Liver (tissue), 9 donors: ENCODE data around the gene CAGE1. TPM values are rescaled to one million over a fixed set of nuclear protein-coding genes. Genes with fewer than 3 reads are reported as not detected.

Experiments used
- DNase-seq: peaks from one replicate; pipeline ENCODE4 v3.0.0-alpha.2; 2017; ENCODE audit warnings: low spot score
- H3K27ac ChIP-seq, 2 donors: one replicate each; pipeline ENCODE4 v1.7.0; 2013; ENCODE audit warnings: inconsistent platforms in 2 of 2, low read length in 2 of 2, control low read depth in 1 of 2, low read depth in 1 of 2, mild to moderate bottlenecking in 1 of 2
- H3K27me3 ChIP-seq, 4 donors: one replicate each; pipeline versions ENCODE4 v1.6.1 to v1.7.0; 2013; ENCODE audit warnings: low read length in 3 of 4, inconsistent platforms in 1 of 4, mild to moderate bottlenecking in 1 of 4, moderate library complexity in 1 of 4; ENCODE audit not compliant: control insufficient read depth in 4 of 4, insufficient read depth in 4 of 4
- H3K36me3 ChIP-seq, 4 donors: one replicate each; pipeline versions ENCODE4 v1.6.1 to v1.7.0; 2013; ENCODE audit warnings: low read length in 3 of 4, mild to moderate bottlenecking in 3 of 4, low read depth in 1 of 4, moderate library complexity in 1 of 4; ENCODE audit not compliant: control insufficient read depth in 4 of 4, insufficient read depth in 3 of 4
- H3K4me1 ChIP-seq, 4 donors: one replicate each; pipeline versions ENCODE4 v1.6.1 to v1.7.0; 2013; ENCODE audit warnings: low read length in 3 of 4, mild to moderate bottlenecking in 3 of 4, moderate library complexity in 1 of 4; ENCODE audit not compliant: control insufficient read depth in 4 of 4, insufficient read depth in 4 of 4
- H3K4me3 ChIP-seq, 3 donors: one replicate each; pipeline versions ENCODE4 v1.6.1 to v1.7.0; 2013; ENCODE audit warnings: low read length in 3 of 3, control low read depth in 1 of 3, low read depth in 1 of 3, mild to moderate bottlenecking in 1 of 3
- H3K9ac ChIP-seq, 2 donors: one replicate each; pipeline ENCODE4 v1.7.0; 2013; ENCODE audit warnings: low read length in 2 of 2, mild to moderate bottlenecking in 2 of 2, moderate library complexity in 2 of 2, control low read depth in 1 of 2, low read depth in 1 of 2
- H3K9me3 ChIP-seq, 4 donors: one replicate each; pipeline versions ENCODE4 v1.6.1 to v1.7.0; 2013; ENCODE audit warnings: low read length in 3 of 4; ENCODE audit not compliant: control insufficient read depth in 4 of 4
- EGR1 ChIP-seq, 2 donors: IDR thresholded peaks; 2 replicates each; pipeline ENCODE4 v1.6.1; 2016 to 2018; ENCODE audit warnings: antibody characterized with exemption in 2 of 2, low read depth in 2 of 2
- FOXA1 ChIP-seq: IDR thresholded peaks from 2 replicates; pipeline ENCODE4 v1.6.1; 2016; ENCODE audit warnings: antibody characterized with exemption
- FOXA2 ChIP-seq: IDR thresholded peaks from 2 replicates; pipeline ENCODE4 v1.6.1; 2016; ENCODE audit warnings: antibody characterized with exemption
- GABPA ChIP-seq, 2 donors: IDR thresholded peaks in 1 of 2; conservative IDR thresholded peaks in 1 of 2; 2 replicates each; pipeline ENCODE4 v1.6.1; 2016; ENCODE audit warnings: antibody characterized with exemption in 2 of 2, mild to moderate bottlenecking in 1 of 2, moderate library complexity in 1 of 2
- HNF4A ChIP-seq, 2 donors: conservative IDR thresholded peaks; 2 replicates each; pipeline ENCODE4 v1.6.1; 2016; ENCODE audit warnings: antibody characterized with exemption in 2 of 2, mild to moderate bottlenecking in 2 of 2
- HNF4G ChIP-seq: IDR thresholded peaks from 2 replicates; pipeline ENCODE4 v1.6.1; 2016; ENCODE audit warnings: antibody characterized with exemption
- JUND ChIP-seq, 2 donors: IDR thresholded peaks; 2 replicates each; pipeline ENCODE4 v1.6.1; 2016; ENCODE audit warnings: antibody characterized with exemption in 2 of 2
- NR2F2 ChIP-seq: IDR thresholded peaks from 2 replicates; pipeline ENCODE4 v1.6.1; 2016; ENCODE audit warnings: antibody characterized with exemption
- RAD21 ChIP-seq, 2 donors: IDR thresholded peaks; 2 replicates each; pipeline ENCODE4 v1.6.1; 2016; ENCODE audit warnings: antibody characterized with exemption in 2 of 2, mild to moderate bottlenecking in 2 of 2
- RXRA ChIP-seq, 2 donors: IDR thresholded peaks; 2 replicates each; pipeline ENCODE4 v1.6.1; 2017 to 2018; ENCODE audit warnings: antibody characterized with exemption in 2 of 2, mild to moderate bottlenecking in 1 of 2
- SP1 ChIP-seq: IDR thresholded peaks from 2 replicates; pipeline ENCODE4 v1.6.1; 2018; ENCODE audit warnings: antibody characterized with exemption, mild to moderate bottlenecking
- YY1 ChIP-seq: IDR thresholded peaks from 2 replicates; pipeline ENCODE4 v1.6.1; 2016; ENCODE audit warnings: antibody characterized with exemption, mild to moderate bottlenecking
- WGBS: extraction: QIAGEN DNeasy Blood & Tissue Kit; methylation state at CpG from one replicate; pipeline ENCODE4 v1.1.7; 2013; 5-methylcytosine and 5-hydroxymethylcytosine counted together
- polyA plus RNA-seq, 2 donors: library from polyadenylated mRNA; stranded (reverse) in 1 of 2; unstranded in 1 of 2; fragments of 200-250 nt in 1 of 2; fragments of >200 nt in 1 of 2; fragmentation: Nextera tagmentation in 1 of 2; extraction: Ambion mirVana in 1 of 2; gene quantifications; one replicate each; pipeline versions ENCODE4 v1.2.1 to v1.2.3, GENCODE V29; 2013 to 2015
- total RNA-seq, 2 donors: library from RNA; depleted of rRNA; stranded (reverse); fragments of >200 nt; gene quantifications; one replicate each; pipeline ENCODE4 v1.2.3, GENCODE V29; 2014
- TF ChIP-seq, protein P1 (sequence below): fragments of 150-350 bp; IDR thresholded peaks from 2 replicates; pipeline ENCODE4 v1.5.1; 2017; ENCODE audit warnings: improper control_type of control experiment, low read depth, low read length; ENCODE audit not compliant: missing input control
- TF ChIP-seq, protein P2 (sequence below): IDR thresholded peaks from 2 replicates; pipeline ENCODE4 v1.6.1; 2016; ENCODE audit warnings: antibody characterized with exemption
- TF ChIP-seq, protein P3 (sequence below): IDR thresholded peaks from 2 replicates; pipeline ENCODE4 v1.6.1; 2016; ENCODE audit warnings: antibody characterized with exemption
- TF ChIP-seq, protein P4 (sequence below): IDR thresholded peaks from 2 replicates; pipeline ENCODE4 v1.6.1; 2016; ENCODE audit warnings: antibody characterized with exemption, mild to moderate bottlenecking
- TF ChIP-seq, protein P5 (sequence below): IDR thresholded peaks from 2 replicates; pipeline ENCODE4 v1.6.1; 2016; ENCODE audit warnings: antibody characterized with exemption
- donor health status: healthy.
- donor health status: healthy.
- donor health status: healthy.
- donor health status: healthy.
- donor health status: healthy.

CAGE1 gene
- total and polyA plus RNA-seq, 4 donors, result 0.08 TPM; not detected in 3

DNA sequence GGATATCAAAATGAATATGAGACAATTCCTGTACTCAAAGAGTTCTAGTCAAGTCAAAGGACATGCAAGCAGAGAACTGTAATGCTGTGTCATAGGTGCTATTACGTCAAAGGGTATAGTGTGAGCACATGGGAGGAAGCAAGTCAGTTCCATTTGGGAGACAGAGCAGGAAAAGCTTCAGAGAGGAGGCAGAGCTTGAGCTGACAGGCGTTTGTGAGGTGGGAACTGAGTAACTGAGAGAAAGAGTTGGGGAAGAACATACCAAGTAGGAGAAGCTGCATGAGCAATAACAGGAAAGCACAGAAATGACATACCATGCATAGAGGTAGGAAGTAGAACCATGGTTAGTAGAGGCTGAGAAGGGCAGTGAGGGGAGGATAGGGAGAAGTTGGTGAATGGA, 61.3 kb downstream of the CAGE1 start:
- H3K36me3 ChIP-seq, result no peaks in the 10 kb centered on the region
- no peak overlapping the region for H3K27ac ChIP-seq
- no peak overlapping the region for H3K9ac ChIP-seq
- H3K4me1 ChIP-seq, result no peaks in the 10 kb centered on the region
- no peaks in the 10 kb centered on the region for H3K9me3 ChIP-seq
- H3K4me3 ChIP-seq, result no peak overlapping the region
- H3K27me3 ChIP-seq, result no peaks in the 10 kb centered on the region
- no peak for DNase-seq
- TF ChIP-seq, protein P1, sequence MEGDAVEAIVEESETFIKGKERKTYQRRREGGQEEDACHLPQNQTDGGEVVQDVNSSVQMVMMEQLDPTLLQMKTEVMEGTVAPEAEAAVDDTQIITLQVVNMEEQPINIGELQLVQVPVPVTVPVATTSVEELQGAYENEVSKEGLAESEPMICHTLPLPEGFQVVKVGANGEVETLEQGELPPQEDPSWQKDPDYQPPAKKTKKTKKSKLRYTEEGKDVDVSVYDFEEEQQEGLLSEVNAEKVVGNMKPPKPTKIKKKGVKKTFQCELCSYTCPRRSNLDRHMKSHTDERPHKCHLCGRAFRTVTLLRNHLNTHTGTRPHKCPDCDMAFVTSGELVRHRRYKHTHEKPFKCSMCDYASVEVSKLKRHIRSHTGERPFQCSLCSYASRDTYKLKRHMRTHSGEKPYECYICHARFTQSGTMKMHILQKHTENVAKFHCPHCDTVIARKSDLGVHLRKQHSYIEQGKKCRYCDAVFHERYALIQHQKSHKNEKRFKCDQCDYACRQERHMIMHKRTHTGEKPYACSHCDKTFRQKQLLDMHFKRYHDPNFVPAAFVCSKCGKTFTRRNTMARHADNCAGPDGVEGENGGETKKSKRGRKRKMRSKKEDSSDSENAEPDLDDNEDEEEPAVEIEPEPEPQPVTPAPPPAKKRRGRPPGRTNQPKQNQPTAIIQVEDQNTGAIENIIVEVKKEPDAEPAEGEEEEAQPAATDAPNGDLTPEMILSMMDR, result no peak
- TF ChIP-seq RXRA (IDR thresholded peaks at IDR 0.05) (no peak), GABPA (IDR thresholded peaks at IDR 0.05 in 1 of 2, conservative IDR thresholded peaks at IDR 0.05 in 1 of 2) (no peak), FOXA2 (no peak), HNF4G (no peak), FOXA1 (no peak), YY1 (no peak), HNF4A (conservative IDR thresholded peaks at IDR 0.05) (no peak), NR2F2 (no peak), SP1 (no peak), EGR1 (IDR thresholded peaks at IDR 0.05; ENCODE audit: low read depth in 2 of 2) (no peak), RAD21 (IDR thresholded peaks at IDR 0.05) (no peak)
- TF ChIP-seq, protein P2, sequence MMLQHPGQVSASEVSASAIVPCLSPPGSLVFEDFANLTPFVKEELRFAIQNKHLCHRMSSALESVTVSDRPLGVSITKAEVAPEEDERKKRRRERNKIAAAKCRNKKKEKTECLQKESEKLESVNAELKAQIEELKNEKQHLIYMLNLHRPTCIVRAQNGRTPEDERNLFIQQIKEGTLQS, result no peak
- TF ChIP-seq, protein P3, sequence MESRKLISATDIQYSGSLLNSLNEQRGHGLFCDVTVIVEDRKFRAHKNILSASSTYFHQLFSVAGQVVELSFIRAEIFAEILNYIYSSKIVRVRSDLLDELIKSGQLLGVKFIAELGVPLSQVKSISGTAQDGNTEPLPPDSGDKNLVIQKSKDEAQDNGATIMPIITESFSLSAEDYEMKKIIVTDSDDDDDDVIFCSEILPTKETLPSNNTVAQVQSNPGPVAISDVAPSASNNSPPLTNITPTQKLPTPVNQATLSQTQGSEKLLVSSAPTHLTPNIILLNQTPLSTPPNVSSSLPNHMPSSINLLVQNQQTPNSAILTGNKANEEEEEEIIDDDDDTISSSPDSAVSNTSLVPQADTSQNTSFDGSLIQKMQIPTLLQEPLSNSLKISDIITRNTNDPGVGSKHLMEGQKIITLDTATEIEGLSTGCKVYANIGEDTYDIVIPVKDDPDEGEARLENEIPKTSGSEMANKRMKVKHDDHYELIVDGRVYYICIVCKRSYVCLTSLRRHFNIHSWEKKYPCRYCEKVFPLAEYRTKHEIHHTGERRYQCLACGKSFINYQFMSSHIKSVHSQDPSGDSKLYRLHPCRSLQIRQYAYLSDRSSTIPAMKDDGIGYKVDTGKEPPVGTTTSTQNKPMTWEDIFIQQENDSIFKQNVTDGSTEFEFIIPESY, result no peak
- TF ChIP-seq, protein P4, sequence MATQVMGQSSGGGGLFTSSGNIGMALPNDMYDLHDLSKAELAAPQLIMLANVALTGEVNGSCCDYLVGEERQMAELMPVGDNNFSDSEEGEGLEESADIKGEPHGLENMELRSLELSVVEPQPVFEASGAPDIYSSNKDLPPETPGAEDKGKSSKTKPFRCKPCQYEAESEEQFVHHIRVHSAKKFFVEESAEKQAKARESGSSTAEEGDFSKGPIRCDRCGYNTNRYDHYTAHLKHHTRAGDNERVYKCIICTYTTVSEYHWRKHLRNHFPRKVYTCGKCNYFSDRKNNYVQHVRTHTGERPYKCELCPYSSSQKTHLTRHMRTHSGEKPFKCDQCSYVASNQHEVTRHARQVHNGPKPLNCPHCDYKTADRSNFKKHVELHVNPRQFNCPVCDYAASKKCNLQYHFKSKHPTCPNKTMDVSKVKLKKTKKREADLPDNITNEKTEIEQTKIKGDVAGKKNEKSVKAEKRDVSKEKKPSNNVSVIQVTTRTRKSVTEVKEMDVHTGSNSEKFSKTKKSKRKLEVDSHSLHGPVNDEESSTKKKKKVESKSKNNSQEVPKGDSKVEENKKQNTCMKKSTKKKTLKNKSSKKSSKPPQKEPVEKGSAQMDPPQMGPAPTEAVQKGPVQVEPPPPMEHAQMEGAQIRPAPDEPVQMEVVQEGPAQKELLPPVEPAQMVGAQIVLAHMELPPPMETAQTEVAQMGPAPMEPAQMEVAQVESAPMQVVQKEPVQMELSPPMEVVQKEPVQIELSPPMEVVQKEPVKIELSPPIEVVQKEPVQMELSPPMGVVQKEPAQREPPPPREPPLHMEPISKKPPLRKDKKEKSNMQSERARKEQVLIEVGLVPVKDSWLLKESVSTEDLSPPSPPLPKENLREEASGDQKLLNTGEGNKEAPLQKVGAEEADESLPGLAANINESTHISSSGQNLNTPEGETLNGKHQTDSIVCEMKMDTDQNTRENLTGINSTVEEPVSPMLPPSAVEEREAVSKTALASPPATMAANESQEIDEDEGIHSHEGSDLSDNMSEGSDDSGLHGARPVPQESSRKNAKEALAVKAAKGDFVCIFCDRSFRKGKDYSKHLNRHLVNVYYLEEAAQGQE, result no peak
- TF ChIP-seq, protein P5, sequence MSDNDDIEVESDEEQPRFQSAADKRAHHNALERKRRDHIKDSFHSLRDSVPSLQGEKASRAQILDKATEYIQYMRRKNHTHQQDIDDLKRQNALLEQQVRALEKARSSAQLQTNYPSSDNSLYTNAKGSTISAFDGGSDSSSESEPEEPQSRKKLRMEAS, result no peak
- WGBS, result 68% methylated on average over 2 of the region's 2 CpGs

DNA sequence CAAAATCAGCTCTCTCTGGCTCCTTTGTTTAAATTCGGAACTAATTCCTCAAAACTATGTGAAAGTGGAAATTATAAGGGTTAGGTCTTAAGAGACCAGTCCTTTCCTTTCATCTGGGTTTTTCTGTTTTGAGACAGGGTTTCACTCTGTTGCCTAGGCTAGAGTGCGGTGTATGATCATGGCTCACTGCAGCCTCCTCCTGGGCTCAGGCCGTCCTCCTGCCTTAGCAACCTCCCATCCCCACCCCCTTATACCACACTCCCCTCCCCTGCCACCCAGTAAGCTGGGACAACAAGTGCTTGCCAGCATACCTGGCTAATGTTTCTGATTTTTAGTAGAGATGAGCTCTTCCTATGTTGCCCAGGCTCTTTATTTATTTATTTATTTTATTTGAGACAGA, 63.8 kb downstream of the CAGE1 start:
- Histone ChIP-seq H3K4me1 (no peaks in the 10 kb centered on the region), H3K9ac (no peak overlapping the region), H3K9me3 (no peaks in the 10 kb centered on the region), H3K27me3 (no peaks in the 10 kb centered on the region), H3K4me3 (no peak overlapping the region), H3K36me3 (no peaks in the 10 kb centered on the region), H3K27ac (no peak overlapping the region)
- DNase-seq, result no peak
- 76% methylated on average over 3 of the region's 3 CpGs for WGBS
- TF ChIP-seq RXRA (IDR thresholded peaks at IDR 0.05) (no peak), FOXA1 (no peak), EGR1 (IDR thresholded peaks at IDR 0.05; ENCODE audit: low read depth in 2 of 2) (no peak), YY1 (no peak), JUND (IDR thresholded peaks at IDR 0.05) (no peak)
- TF ChIP-seq, protein P4, result no peak
- TF ChIP-seq, protein P5, result no peak
- TF ChIP-seq, protein P1, result no peak
